ENCODE results near the gene ATP8A2. TPM values are rescaled to one million over a fixed set of nuclear protein-coding genes. Genes with fewer than 3 reads are reported as not detected.

The ATP8A2 gene
- total RNA-seq, 1 donor from 2014 or later: 4.2 TPM

DNA sequence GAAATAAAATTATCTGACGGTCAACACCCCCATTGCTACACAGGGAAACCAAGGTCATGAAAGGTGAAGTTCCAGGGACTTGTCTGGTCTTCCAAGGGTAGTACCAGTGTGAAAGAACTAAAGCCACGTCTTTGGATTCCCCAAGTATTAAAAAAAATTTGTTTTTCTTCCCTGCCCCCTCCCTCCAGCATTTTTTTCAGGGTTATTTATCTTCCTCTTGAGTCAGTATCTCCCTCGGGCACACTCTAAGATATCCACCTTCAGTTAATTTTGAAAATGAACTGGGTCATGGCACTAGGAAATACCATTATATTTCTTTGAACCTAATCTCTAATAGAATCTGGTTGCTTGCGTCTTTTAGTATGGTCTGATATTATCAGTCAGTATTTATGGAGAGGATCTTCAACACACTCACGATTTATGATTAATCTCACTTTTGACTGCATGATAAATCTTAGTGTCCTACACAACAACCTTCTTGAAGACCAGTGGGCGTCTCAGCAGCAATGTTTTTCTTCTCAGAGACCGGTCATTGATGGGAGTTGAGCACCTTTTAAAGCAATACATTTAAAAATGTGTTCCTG, 9.1 kb downstream of the ATP8A2 start:
- Mint-ChIP-seq H3K9me3 (peaks cover 2% of the 10 kb centered on the region), H3K36me3 (no peaks in the 10 kb centered on the region), H3K27me3 (ENCODE audit: insufficient read depth, low read depth) (peaks cover under 1% of the 10 kb centered on the region), H3K27ac (no peak overlapping the region), H3K4me3 (no peak overlapping the region), H3K4me1 (peaks cover 3% of the 10 kb centered on the region)
- Histone ChIP-seq H3K9ac (no peak overlapping the region), H3F3A (ENCODE audit: low read depth) (no peaks in the 10 kb centered on the region), H3K27me3 (no peaks in the 10 kb centered on the region), H3K4me3 (no peak overlapping the region), H2AFZ (replicated peaks) (no peak overlapping the region), H3K9me3 (ENCODE audit: low read depth) (no peaks in the 10 kb centered on the region), H4K20me1 (ENCODE audit: low read depth) (no peaks in the 10 kb centered on the region), H3K4me1 (no peaks in the 10 kb centered on the region), H3K36me3 (no peaks in the 10 kb centered on the region), H3K27ac (no peak overlapping the region), H3K79me2 (ENCODE audit: low read depth) (no peaks in the 10 kb centered on the region), H3K4me2 (no peak overlapping the region)
- no peak for DNase-seq (ENCODE audit: low spot score)
- TF ChIP-seq EZH2phosphoT487 (IDR thresholded peaks at IDR 0.05) (no peak), EZH2 (IDR thresholded peaks at IDR 0.05) (no peak)
- TF ChIP-seq, protein P1, sequence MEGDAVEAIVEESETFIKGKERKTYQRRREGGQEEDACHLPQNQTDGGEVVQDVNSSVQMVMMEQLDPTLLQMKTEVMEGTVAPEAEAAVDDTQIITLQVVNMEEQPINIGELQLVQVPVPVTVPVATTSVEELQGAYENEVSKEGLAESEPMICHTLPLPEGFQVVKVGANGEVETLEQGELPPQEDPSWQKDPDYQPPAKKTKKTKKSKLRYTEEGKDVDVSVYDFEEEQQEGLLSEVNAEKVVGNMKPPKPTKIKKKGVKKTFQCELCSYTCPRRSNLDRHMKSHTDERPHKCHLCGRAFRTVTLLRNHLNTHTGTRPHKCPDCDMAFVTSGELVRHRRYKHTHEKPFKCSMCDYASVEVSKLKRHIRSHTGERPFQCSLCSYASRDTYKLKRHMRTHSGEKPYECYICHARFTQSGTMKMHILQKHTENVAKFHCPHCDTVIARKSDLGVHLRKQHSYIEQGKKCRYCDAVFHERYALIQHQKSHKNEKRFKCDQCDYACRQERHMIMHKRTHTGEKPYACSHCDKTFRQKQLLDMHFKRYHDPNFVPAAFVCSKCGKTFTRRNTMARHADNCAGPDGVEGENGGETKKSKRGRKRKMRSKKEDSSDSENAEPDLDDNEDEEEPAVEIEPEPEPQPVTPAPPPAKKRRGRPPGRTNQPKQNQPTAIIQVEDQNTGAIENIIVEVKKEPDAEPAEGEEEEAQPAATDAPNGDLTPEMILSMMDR (IDR thresholded peaks at IDR 0.05): no peak

DNA sequence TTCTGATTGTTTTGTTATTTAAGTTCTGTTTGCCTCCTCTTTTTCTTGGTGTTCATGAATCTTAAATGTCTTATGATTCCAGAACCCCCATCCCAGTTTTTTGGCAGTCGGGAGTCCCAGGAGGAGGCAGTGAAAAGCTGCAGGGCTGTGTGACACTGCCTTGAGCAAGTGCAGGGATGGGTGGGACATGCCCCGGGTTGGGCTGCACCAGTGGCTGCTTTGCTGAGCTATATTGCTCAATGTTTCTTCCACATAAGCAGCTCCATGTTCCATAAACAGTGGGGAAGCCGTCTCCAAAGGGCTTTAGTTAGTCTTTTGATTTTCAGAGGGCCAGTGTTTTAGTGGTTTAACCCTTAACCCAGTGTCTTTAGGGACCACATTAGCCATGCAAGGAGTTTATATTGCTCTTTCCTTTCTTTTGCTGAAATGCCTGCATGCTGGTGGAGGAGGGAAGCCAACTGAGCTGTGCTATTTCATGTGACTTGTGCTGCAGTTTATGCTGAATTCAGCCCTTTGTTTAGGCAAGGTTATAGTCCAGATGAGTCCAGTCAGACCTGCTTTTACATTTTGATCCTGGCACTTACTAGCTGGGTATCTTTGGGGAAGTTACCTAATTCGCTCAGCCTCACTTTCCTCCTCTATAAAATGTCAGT, 13.1 kb downstream of the ATP8A2 start:
- H3K27ac ChIP-seq: no peak overlapping the region
- no peak for TF ChIP-seq EZH2 (IDR thresholded peaks at IDR 0.05)
- no peak for TF ChIP-seq EZH2phosphoT487 (IDR thresholded peaks at IDR 0.05)
- TF ChIP-seq, protein P1 (IDR thresholded peaks at IDR 0.05): no peak
- DNase-seq (ENCODE audit: low spot score): no peak
- H3F3A ChIP-seq (ENCODE audit: low read depth): no peaks in the 10 kb centered on the region
- no peak overlapping the region for H3K4me3 ChIP-seq
- no peak overlapping the region for H3K4me3 Mint-ChIP-seq
- no peaks in the 10 kb centered on the region for H3K4me1 ChIP-seq
- no peak overlapping the region for H3K9ac ChIP-seq
- H3K36me3 ChIP-seq: no peaks in the 10 kb centered on the region
- no peak overlapping the region for H3K4me2 ChIP-seq
- H3K9me3 ChIP-seq (ENCODE audit: low read depth): no peaks in the 10 kb centered on the region
- no peaks in the 10 kb centered on the region for H3K27me3 ChIP-seq
- no peak overlapping the region for H3K27ac Mint-ChIP-seq
- peak overlapping the region; percentile 10 for H2AFZ ChIP-seq (replicated peaks)
- H3K27me3 Mint-ChIP-seq (ENCODE audit: insufficient read depth, low read depth): peaks cover 2% of the 10 kb centered on the region
- peaks cover 4% of the 10 kb centered on the region for H3K9me3 Mint-ChIP-seq
- H4K20me1 ChIP-seq (ENCODE audit: low read depth): no peaks in the 10 kb centered on the region
- no peaks in the 10 kb centered on the region for H3K79me2 ChIP-seq (ENCODE audit: low read depth)
- H3K36me3 Mint-ChIP-seq: no peaks in the 10 kb centered on the region
- H3K4me1 Mint-ChIP-seq: peaks cover 3% of the 10 kb centered on the region

DNA sequence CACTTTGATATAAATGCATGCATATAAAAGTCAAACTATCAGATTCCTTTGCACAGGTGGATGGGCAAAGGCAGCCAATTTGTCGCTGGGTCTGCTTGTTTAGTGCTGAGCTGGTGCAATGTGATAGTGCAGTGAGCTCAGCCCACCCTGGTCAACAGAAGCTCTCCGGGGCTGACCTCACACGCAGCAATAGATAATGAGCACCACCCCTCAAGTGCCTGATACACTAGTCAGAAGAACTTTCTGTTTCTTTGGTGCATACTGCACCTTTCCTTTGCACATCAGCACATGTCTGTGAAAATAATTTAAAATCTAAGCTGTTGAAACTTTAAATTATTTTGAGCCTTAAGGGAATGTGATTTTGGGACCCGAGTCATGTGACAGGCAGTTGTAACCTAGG, 20.2 kb downstream of the ATP8A2 start:
- Mint-ChIP-seq H3K9me3 (peaks cover 2% of the 10 kb centered on the region), H3K36me3 (no peaks in the 10 kb centered on the region), H3K27ac (no peak overlapping the region), H3K4me1 (no peaks in the 10 kb centered on the region), H3K27me3 (ENCODE audit: insufficient read depth, low read depth) (peaks cover 6% of the 10 kb centered on the region), H3K4me3 (no peak overlapping the region)
- Histone ChIP-seq H3K79me2 (ENCODE audit: low read depth) (no peaks in the 10 kb centered on the region), H3K36me3 (no peaks in the 10 kb centered on the region), H3K27ac (no peak overlapping the region), H3K27me3 (no peaks in the 10 kb centered on the region), H3F3A (ENCODE audit: low read depth) (no peaks in the 10 kb centered on the region), H3K9ac (no peak overlapping the region), H4K20me1 (ENCODE audit: low read depth) (no peaks in the 10 kb centered on the region), H3K4me1 (no peaks in the 10 kb centered on the region), H3K4me2 (no peak overlapping the region), H3K9me3 (ENCODE audit: low read depth) (no peaks in the 10 kb centered on the region), H2AFZ (replicated peaks) (no peak overlapping the region), H3K4me3 (no peak overlapping the region)
- TF ChIP-seq EZH2 (IDR thresholded peaks at IDR 0.05): no peak
- TF ChIP-seq, protein P1 (IDR thresholded peaks at IDR 0.05): no peak
- no peak for DNase-seq (ENCODE audit: low spot score)

Measured in neural progenitor cell (in vitro differentiated cells).